K562 (cell line): ENCODE data around the gene IL27RA. TPM values are rescaled to one million over a fixed set of nuclear protein-coding genes. Genes with fewer than 3 reads are reported as not detected.

ENCODE experiments used
- ATAC-seq: fragments of 200-7000 bp; cut with Tn5 transposase; 3 replicates; pipeline ENCODE4 v1.9.1; 2020; ENCODE audit warnings: moderate library complexity
- BruUV-seq: library from RNA; stranded (reverse); fragments of 400-500 nt; replicated peaks from 2 replicates; lab custom pipeline; 2021; lab: Mats Ljungman, UMichigan
- CTCF ChIA-PET: fragments of 300-600 bp; formaldehyde crosslinking; extraction: SDS; loops from one replicate; lab custom pipeline; 2021; ENCODE audit warnings: low intra/inter-chr PET ratio; lab: Yijun Ruan, JAX
- POLR2A ChIA-PET: fragments of 300-600, 350-650 bp; sonication (Branson Sonifier 250); formaldehyde crosslinking; extraction: SDS; loops from one replicate; lab custom pipeline; 2021; ENCODE audit warnings: antibody characterized with exemption, inconsistent platforms; lab: Yijun Ruan, JAX
- DNase-seq, 4 experiments: peaks; one replicate each; pipeline versions ENCODE4 v3.0.0 to v3.0.0-alpha.2; 2011 to 2018; ENCODE audit warnings: low spot score in 3 of 4, mixed read lengths in 3 of 4; ENCODE audit errors: extremely low read depth in 1 of 4
- FAIRE-seq: peaks from 2 replicates; lab custom pipeline; 2011; peaks lifted over from hg19 to GRCh38; lab: Jason Lieb, UNC
- H2AFZ ChIP-seq: 2 replicates; pipeline ENCODE4 v1.6.0; 2011; ENCODE audit warnings: low read depth, low read length, control low read depth, inconsistent platforms
- H3K27ac ChIP-seq: fragments of 200-600 bp; 3 replicates; pipeline ENCODE4 v1.8.0; 2011; ENCODE audit warnings: low read depth, mild to moderate bottlenecking, control low read depth, inconsistent platforms, low read length, moderate library complexity, mixed read lengths; ENCODE audit errors: extremely low read depth
- H3K27me3 ChIP-seq, 2 experiments: fragments of 300-600 bp in 1 of 2; 2 replicates in 1 of 2; 3 replicates in 1 of 2; pipeline versions ENCODE4 v1.6.0 to v1.8.0; 2011; ENCODE audit warnings: inconsistent platforms in 2 of 2, low read length in 2 of 2, mild to moderate bottlenecking in 1 of 2, mixed read lengths in 1 of 2, moderate library complexity in 1 of 2; ENCODE audit not compliant: control insufficient read depth in 2 of 2, insufficient read depth in 2 of 2
- H3K36me3 ChIP-seq: fragments of 300-600 bp; 3 replicates; pipeline ENCODE4 v1.8.0; 2011; ENCODE audit warnings: mild to moderate bottlenecking, low read length, inconsistent platforms; ENCODE audit not compliant: control insufficient read depth, insufficient read depth
- H3K4me1 ChIP-seq, 2 experiments: fragments of 200-600 bp in 1 of 2; replicated peaks in 1 of 2; 2 replicates in 1 of 2; 3 replicates in 1 of 2; pipeline versions ENCODE4 v1.5.1 to v1.8.0; 2011; ENCODE audit warnings: inconsistent platforms in 2 of 2, low read length in 2 of 2, mild to moderate bottlenecking in 1 of 2, mixed read lengths in 1 of 2, moderate library complexity in 1 of 2; ENCODE audit not compliant: control insufficient read depth in 2 of 2, insufficient read depth in 2 of 2
- H3K4me2 ChIP-seq: 2 replicates; pipeline ENCODE4 v1.6.1; 2011; ENCODE audit warnings: low read length, control low read depth, inconsistent platforms, mixed read lengths; ENCODE audit not compliant: insufficient read depth
- H3K4me3 ChIP-seq: fragments of 200-600 bp; sonication (generic), shearing (Covaris generic); 2 replicates; pipeline ENCODE4 v1.5.1; 2016; ENCODE audit warnings: control low read depth, inconsistent platforms
- H3K79me2 ChIP-seq: fragments of 200-600 bp; 3 replicates; pipeline ENCODE4 v1.8.0; 2011; ENCODE audit warnings: low read length, inconsistent platforms; ENCODE audit not compliant: control insufficient read depth, insufficient read depth
- H3K9ac ChIP-seq, 2 experiments: 2 replicates each; pipeline versions ENCODE4 v1.6.0 to v1.6.1; 2011; ENCODE audit warnings: low read depth in 2 of 2, low read length in 2 of 2, control low read depth in 1 of 2, inconsistent platforms in 1 of 2, mild to moderate bottlenecking in 1 of 2, mixed read lengths in 1 of 2; ENCODE audit not compliant: insufficient read depth in 1 of 2
- H3K9me1 ChIP-seq: one replicate; pipeline ENCODE4 v1.6.0; 2011; ENCODE audit warnings: inconsistent platforms, mild to moderate bottlenecking, low read length, moderate library complexity; ENCODE audit not compliant: control insufficient read depth, insufficient read depth
- H3K9me3 ChIP-seq: replicated peaks from 2 replicates; pipeline ENCODE4 v1.5.1; 2011; ENCODE audit warnings: low read depth, low read length, inconsistent platforms; ENCODE audit not compliant: control insufficient read depth, insufficient read depth
- H4K20me1 ChIP-seq: replicated peaks from 2 replicates; pipeline ENCODE4 v1.6.1; 2011; ENCODE audit warnings: low read length, inconsistent platforms, mixed read lengths; ENCODE audit not compliant: control insufficient read depth, insufficient read depth
- BRD9 ChIP-seq: fragments of 450-650 bp; IDR thresholded peaks from 2 replicates; pipeline ENCODE4 v1.6.1; 2018; ENCODE audit warnings: low read depth; ENCODE audit not compliant: partially characterized antibody
- CEBPZ ChIP-seq: fragments of 150-350 bp; IDR thresholded peaks from 2 replicates; pipeline ENCODE4 v1.6.1; 2014; ENCODE audit warnings: low read depth, mild to moderate bottlenecking, low read length, borderline replicate concordance
- CXXC5 ChIP-seq: fragments of 250-450 bp; sonication (Bioruptor Pico); IDR thresholded peaks from 2 replicates; pipeline ENCODE4 v1.8.0; 2022; ENCODE audit warnings: inconsistent platforms, mild to moderate bottlenecking, moderate library complexity
- GABPB2 ChIP-seq: fragments of 250-450 bp; sonication (Bioruptor Pico); conservative IDR thresholded peaks from 2 replicates; pipeline ENCODE4 v1.5.1; 2021; ENCODE audit warnings: mild to moderate bottlenecking
- SETDB1 ChIP-seq: IDR thresholded peaks from one replicate; pipeline ENCODE4 v1.6.1; 2012; ENCODE audit warnings: low read length, control low read depth, inconsistent platforms
- U2AF1 ChIP-seq: fragments of 200-400 bp; formaldehyde crosslinking; optimal IDR thresholded peaks from 2 replicates; pipeline ENCODE3; 2017; ENCODE audit warnings: mild to moderate bottlenecking, low read depth, low read length, moderate library complexity
- ZNF444 ChIP-seq: fragments of 250-450 bp; sonication (Bioruptor Pico); IDR thresholded peaks from 2 replicates; pipeline ENCODE4 v1.4.0; 2020; ENCODE audit warnings: mild to moderate bottlenecking, moderate library complexity
- WGBS: fragments of 100-300 bp; shearing (Covaris generic); methylation state at CpG from one replicate; pipeline ENCODE4 v1.1.6; 2016; ENCODE audit warnings: low coverage, mixed read lengths; ENCODE audit not compliant: insufficient coverage; ENCODE audit errors: missing lambda C conversion rate; 5-methylcytosine and 5-hydroxymethylcytosine counted together
- in situ Hi-C: fragments of 300-500 bp; cut with MboI; formaldehyde crosslinking; loops from 4 replicates; pipeline ENCODE4 v1.15.0; 2018; ENCODE audit warnings: inconsistent platforms, mixed read lengths
- intact Hi-C: fragments of 100-400 bp; cut with micrococcal nuclease; formaldehyde crosslinking; loops from 2 replicates; pipeline ENCODE4 v1.14.2; 2022
- polyA plus RNA-seq, 8 experiments: library from polyadenylated mRNA; depleted of rRNA in 4 of 8; stranded (reverse) in 5 of 8; unstranded in 3 of 8; fragments of >200 nt; fragmentation: Nextera tagmentation in 2 of 8; fragmentation: Illumina TruSeq in 1 of 8; extraction: Ambion mirVana in 2 of 8; extraction: Trizol in 1 of 8; gene quantifications; 2 replicates each; pipeline versions ENCODE4 v1.2.1 to v1.2.3, GENCODE V29; 2011 to 2014; ENCODE audit warnings: inconsistent platforms in 1 of 8, missing spikeins in 1 of 8
- total RNA-seq, 7 experiments: library from RNA; depleted of rRNA in 6 of 7; stranded (reverse); fragments of >200 nt in 6 of 7; fragmentation: Illumina TruSeq in 2 of 7; extraction: Trizol in 2 of 7; gene quantifications; 2 replicates each; pipeline versions ENCODE4 v1.2.1 to v1.2.3, GENCODE V29; 2011 to 2021; ENCODE audit warnings: low replicate concordance in 1 of 7
- TF ChIP-seq, protein P1 (sequence below): fragments of 250-450 bp; sonication (Bioruptor Pico); IDR thresholded peaks from 2 replicates; pipeline ENCODE4 v1.4.0; 2020; ENCODE audit warnings: borderline replicate concordance
- TF ChIP-seq, protein P2 (sequence below): IDR thresholded peaks from 2 replicates; pipeline ENCODE4 v1.6.1; 2012; ENCODE audit warnings: low read depth, low read length, improper control_type of control experiment, borderline replicate concordance
- TF ChIP-seq, protein P3 (sequence below): fragments of 450-650 bp; formaldehyde crosslinking; IDR thresholded peaks from 2 replicates; pipeline ENCODE4 v1.4.0; 2020; ENCODE audit warnings: mild to moderate bottlenecking, mixed read lengths

Gene IL27RA
- total and polyA plus RNA-seq, 9 of the 15 experiments (the other 6 are each of a cell fraction or from before 2014, with no cell fraction given): 1.9 to 15.9 (median 12.0) TPM

DNA sequence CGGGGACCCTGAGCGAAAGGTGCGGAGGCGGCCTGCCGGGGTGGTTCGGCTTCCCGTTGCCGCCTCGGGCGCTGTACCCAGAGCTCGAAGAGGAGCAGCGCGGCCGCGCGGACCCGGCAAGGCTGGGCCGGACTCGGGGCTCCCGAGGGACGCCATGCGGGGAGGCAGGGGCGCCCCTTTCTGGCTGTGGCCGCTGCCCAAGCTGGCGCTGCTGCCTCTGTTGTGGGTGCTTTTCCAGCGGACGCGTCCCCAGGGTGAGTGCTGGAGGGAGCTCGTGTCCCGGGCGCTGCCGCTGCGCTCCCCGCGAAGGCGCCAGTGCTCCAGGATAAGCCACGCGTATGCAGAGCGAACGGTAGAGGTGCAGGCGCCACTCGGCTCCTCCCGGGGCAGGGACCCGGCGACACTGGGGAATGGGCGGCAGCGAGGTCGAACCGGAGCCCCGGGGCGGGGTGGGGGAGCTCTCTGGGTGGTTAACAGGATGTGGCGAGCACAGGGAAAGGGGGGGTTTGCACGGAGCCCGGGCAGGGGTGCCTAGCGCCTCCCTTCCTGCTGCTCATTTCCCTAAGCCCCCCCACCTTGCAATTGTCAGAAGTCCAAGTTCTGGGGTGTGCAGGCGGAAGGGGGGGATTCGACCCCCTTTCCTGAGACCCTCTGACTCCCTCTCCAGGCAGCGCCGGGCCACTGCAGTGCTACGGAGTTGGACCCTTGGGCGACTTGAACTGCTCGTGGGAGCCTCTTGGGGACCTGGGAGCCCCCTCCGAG, at the start of gene IL27RA (continued):
- TF ChIP-seq, protein P1, sequence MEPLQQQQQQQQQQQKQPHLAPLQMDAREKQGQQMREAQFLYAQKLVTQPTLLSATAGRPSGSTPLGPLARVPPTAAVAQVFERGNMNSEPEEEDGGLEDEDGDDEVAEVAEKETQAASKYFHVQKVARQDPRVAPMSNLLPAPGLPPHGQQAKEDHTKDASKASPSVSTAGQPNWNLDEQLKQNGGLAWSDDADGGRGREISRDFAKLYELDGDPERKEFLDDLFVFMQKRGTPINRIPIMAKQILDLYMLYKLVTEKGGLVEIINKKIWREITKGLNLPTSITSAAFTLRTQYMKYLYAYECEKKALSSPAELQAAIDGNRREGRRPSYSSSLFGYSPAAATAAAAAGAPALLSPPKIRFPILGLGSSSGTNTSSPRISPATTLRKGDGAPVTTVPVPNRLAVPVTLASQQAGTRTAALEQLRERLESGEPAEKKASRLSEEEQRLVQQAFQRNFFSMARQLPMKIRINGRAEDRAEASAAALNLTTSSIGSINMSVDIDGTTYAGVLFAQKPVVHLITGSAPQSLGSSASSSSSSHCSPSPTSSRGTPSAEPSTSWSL (CRISPR knock-in tag): no peak
- peak; percentile 64 for TF ChIP-seq CXXC5 (CRISPR knock-in tag)

- 97% methylated on average over 13 of the region's 17 CpGs for WGBS
- CTCF ChIA-PET: no interaction called here
- in situ Hi-C loops: no loop called here
- H2AFZ ChIP-seq: no peak overlapping the region
- H3K79me2 ChIP-seq: no peaks in the 10 kb centered on the region
- no peaks in the 10 kb centered on the region for H3K9me3 ChIP-seq
- FAIRE-seq: no peak
- no peak overlapping the region for H3K4me2 ChIP-seq
- no peaks in the 10 kb centered on the region for H3K27me3 ChIP-seq
- no peak for DNase-seq
- intact Hi-C loops: no loop called here
- no peaks in the 10 kb centered on the region for H4K20me1 ChIP-seq
- H3K4me3 ChIP-seq: no peak overlapping the region
- H3K4me1 ChIP-seq: peaks cover 0 to 74% of the 10 kb centered on the region in 2 experiments; a peak in 2 of 5 replicates
- no TSS peak for BruUV-seq
- peaks cover 32% of the 10 kb centered on the region; the same call in 1 of the 3 replicates for H3K36me3 ChIP-seq
- no peak for ATAC-seq
- H3K9ac ChIP-seq: peak overlapping the region in 1 of 2 experiments; percentile 68; a peak in 2 of 4 replicates
- no peak overlapping the region for H3K27ac ChIP-seq
- POLR2A ChIA-PET: no interaction called here
- peaks cover 3% of the 10 kb centered on the region for H3K9me1 ChIP-seq
- TF ChIP-seq SETDB1 (no peak), GABPB2 (CRISPR knock-in tag) (no peak), CEBPZ (no peak), ZNF444 (CRISPR knock-in tag) (no peak), BRD9 (no peak), U2AF1 (no peak)
- TF ChIP-seq, protein P2, sequence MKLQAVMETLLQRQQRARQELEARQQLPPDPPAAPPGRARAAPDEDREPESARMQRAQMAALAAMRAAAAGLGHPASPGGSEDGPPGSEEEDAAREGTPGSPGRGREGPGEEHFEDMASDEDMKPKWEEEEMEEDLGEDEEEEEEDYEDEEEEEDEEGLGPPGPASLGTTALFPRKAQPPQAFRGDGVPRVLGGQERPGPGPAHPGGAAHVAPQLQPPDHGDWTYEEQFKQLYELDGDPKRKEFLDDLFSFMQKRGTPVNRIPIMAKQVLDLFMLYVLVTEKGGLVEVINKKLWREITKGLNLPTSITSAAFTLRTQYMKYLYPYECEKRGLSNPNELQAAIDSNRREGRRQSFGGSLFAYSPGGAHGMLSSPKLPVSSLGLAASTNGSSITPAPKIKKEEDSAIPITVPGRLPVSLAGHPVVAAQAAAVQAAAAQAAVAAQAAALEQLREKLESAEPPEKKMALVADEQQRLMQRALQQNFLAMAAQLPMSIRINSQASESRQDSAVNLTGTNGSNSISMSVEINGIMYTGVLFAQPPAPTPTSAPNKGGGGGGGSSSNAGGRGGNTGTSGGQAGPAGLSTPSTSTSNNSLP: no peak
- TF ChIP-seq, protein P3, sequence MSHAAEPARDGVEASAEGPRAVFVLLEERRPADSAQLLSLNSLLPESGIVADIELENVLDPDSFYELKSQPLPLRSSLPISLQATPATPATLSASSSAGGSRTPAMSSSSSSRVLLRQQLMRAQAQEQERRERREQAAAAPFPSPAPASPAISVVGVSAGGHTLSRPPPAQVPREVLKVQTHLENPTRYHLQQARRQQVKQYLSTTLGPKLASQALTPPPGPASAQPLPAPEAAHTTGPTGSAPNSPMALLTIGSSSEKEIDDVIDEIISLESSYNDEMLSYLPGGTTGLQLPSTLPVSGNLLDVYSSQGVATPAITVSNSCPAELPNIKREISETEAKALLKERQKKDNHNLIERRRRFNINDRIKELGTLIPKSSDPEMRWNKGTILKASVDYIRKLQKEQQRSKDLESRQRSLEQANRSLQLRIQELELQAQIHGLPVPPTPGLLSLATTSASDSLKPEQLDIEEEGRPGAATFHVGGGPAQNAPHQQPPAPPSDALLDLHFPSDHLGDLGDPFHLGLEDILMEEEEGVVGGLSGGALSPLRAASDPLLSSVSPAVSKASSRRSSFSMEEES (CRISPR knock-in tag): no peak
Observed at GRCh38 chr19:13981988-13982501, 49.5 kb upstream of the IL27RA start.
